IPS-18a (cell line): Measurements from ENCODE around the gene LTB4R2.
"Not testable (repeated sequence)": the region's sequence is repeated elsewhere in the genome, so short reads cannot be mapped to it uniquely, and the experiment has no call there.

Experiments used
- H3K27ac ChIP-seq: one replicate; pipeline ENCODE4 v1.5.1; 2013; ENCODE audit warnings: low read length
- H3K27me3 ChIP-seq: one replicate; pipeline ENCODE4 v1.6.1; 2013; ENCODE audit warnings: mild to moderate bottlenecking, low read length; ENCODE audit not compliant: control insufficient read depth, insufficient read depth
- H3K36me3 ChIP-seq: one replicate; pipeline ENCODE4 v1.6.1; 2013; ENCODE audit warnings: low read depth, low read length; ENCODE audit not compliant: control insufficient read depth
- H3K4me1 ChIP-seq: one replicate; pipeline ENCODE4 v1.6.1; 2013; ENCODE audit warnings: low read depth, low read length; ENCODE audit not compliant: control insufficient read depth
- H3K4me3 ChIP-seq: one replicate; pipeline ENCODE4 v1.5.1; 2013; ENCODE audit warnings: low read length
- H3K9ac ChIP-seq: one replicate; pipeline ENCODE4 v1.6.1; 2013; ENCODE audit warnings: mild to moderate bottlenecking, low read length, moderate library complexity
- H3K9me3 ChIP-seq: one replicate; pipeline ENCODE4 v1.6.1; 2013; ENCODE audit warnings: low read depth, low read length; ENCODE audit not compliant: control insufficient read depth

Gene LTB4R2

DNA sequence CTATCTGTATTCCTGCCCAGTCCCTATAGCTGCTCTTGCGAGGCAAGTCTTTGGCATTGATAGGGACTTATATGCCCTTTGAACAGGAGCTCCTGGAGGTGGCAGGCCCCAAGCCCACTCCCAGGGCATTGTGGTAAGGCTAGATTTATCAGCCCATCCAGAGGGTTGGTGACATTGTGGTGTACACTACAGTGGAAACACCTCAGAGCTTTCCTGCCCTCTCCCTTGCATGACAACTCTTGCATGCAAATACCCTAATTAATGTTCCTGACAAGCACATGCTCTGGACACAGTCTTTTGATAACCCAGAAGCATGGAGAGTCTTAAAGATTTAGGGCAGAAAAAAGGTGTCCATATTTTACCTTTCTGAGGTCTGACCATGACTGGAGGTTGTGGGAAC is 30.7 kb downstream of the LTB4R2 start:
- Histone ChIP-seq H3K27me3 (peaks cover 85% of the 10 kb centered on the region), H3K9me3 (no peaks in the 10 kb centered on the region), H3K9ac (no peak overlapping the region), H3K27ac (no peak overlapping the region), H3K4me1 (no peaks in the 10 kb centered on the region), H3K4me3 (no peak overlapping the region), H3K36me3 (no peaks in the 10 kb centered on the region)

DNA sequence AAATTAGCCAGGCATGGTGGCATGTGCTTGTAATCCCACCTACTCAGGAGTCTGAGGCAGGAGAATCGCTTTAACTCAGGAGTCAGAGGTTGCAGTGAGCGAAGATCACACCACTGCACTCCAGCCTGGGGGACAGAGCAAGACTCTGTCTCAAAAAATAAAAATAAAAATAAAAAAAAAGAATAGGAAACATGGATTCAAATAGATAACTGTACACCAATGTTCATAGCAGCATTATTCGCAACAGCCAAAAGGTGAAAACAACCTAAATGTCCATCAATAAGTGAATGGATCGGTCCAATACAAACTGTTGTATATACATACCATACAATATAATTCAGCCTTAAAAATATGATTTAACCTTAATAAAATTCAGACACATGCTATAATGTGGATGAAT is 32.9 kb downstream of the LTB4R2 start:
- Histone ChIP-seq H3K27ac (no peak overlapping the region), H3K36me3 (no peaks in the 10 kb centered on the region), H3K27me3 (peaks cover 70% of the 10 kb centered on the region), H3K4me1 (no peaks in the 10 kb centered on the region), H3K4me3 (no peak overlapping the region), H3K9me3 (no peaks in the 10 kb centered on the region), H3K9ac (no peak overlapping the region)

DNA sequence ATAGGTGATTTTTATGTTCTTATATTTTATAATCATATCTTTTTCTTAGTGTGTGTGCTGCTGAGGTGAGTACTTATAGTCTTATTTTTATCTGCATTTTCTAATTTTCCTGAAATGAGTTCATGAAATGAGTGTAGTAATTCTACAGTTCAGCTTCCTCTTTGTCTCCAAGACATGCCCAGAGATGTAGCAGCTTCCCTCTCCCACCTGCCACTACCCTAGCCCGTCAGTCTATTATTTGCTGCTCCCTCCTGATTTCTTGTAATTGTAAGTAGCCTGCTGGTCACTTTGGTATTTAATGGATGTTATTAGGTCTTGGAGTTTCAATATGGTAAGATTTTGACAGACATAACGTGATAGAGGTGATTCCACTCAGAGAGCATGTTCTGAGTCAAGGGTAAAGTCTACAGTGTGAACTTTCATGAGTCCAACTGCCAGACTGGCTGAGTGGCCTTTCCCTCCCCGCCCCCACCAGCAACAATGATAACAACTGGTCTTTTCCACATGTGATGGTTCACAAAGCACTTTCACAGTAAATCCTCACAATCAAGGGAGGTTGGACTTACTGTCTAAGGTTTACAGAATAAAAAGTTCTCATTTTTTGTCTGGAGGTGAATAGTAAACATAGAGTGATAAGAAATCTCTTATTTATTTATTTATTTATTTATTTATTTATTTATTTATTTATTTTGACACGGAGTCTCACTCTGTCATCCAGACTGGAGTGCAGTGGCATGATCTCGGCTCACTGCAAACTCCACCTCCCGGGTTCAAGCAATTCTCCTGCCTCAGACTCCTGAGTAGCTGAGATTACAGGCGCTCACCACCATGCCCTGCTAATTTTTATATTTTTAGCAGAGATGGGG is 34.1 kb downstream of the LTB4R2 start:
- peaks cover 63% of the 10 kb centered on the region for H3K27me3 ChIP-seq
- H3K4me1 ChIP-seq: no peaks in the 10 kb centered on the region
- no peak overlapping the region for H3K9ac ChIP-seq
- H3K27ac ChIP-seq: no peak overlapping the region
- no peaks in the 10 kb centered on the region for H3K9me3 ChIP-seq
- H3K36me3 ChIP-seq: no peaks in the 10 kb centered on the region
- H3K4me3 ChIP-seq: no peak overlapping the region

DNA sequence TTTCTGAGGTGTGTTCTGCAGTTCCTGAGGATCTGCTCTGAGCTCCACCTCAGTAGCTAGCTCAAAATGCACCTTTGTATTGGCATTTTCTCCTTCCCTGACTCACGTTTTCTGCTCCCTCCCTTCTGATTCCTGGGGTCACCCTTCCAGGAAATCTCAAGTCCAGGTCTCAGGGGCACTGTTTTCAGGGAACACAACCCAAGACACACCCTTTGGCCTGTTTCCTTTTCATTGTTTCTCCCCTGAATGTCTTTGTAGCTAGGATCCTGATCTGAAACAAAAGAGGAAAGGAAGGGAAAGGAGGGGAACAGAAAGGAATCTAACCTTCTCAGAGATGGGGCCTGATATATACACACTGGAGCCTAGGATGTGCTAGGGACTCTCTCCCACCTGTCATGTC is 37.2 kb downstream of the LTB4R2 start:
- H3K36me3 ChIP-seq: no peaks in the 10 kb centered on the region
- H3K27me3 ChIP-seq: peaks cover 65% of the 10 kb centered on the region
- H3K9me3 ChIP-seq: no peaks in the 10 kb centered on the region
- H3K27ac ChIP-seq: no peak overlapping the region
- no peaks in the 10 kb centered on the region for H3K4me1 ChIP-seq
- H3K4me3 ChIP-seq: no peak overlapping the region
- no peak overlapping the region for H3K9ac ChIP-seq

DNA sequence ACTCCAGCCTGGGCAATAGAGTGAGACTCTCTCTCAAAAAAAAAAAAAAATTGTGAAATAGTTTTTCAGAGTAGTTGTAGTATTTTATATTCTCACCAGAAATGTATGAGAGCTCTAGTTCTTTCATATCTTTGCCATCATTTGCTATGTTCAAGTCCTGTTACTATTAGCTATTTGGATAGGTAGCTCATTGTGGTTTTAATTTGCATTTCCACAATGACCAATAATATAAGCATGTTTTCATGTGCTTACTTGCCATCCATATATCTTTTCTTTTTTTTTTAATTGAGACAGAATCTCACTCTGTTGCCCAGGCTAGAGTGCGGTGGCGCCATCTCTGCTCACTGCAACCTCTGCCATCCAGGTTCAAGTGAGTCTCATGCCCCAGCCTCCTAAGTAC is 38.2 kb downstream of the LTB4R2 start:
- Histone ChIP-seq H3K4me3 (no peak overlapping the region), H3K27me3 (peaks cover 69% of the 10 kb centered on the region)

GRCh38 chr14:24349742-24350141 is 39.8 kb downstream of the LTB4R2 start:
- no peak overlapping the region for H3K4me3 ChIP-seq
- peaks cover 64% of the 10 kb centered on the region for H3K27me3 ChIP-seq
- H3K4me1 ChIP-seq: no peaks in the 10 kb centered on the region
- no peak overlapping the region for H3K27ac ChIP-seq
- no peaks in the 10 kb centered on the region for H3K9me3 ChIP-seq
- H3K36me3 ChIP-seq: no peaks in the 10 kb centered on the region
- H3K9ac ChIP-seq: no peak overlapping the region

More for the DNA sequence above, 38.2 kb downstream of the LTB4R2 start:
- no peak overlapping the region for H3K27ac ChIP-seq
- H3K9ac ChIP-seq: no peak overlapping the region
- H3K36me3 ChIP-seq: no peaks in the 10 kb centered on the region
- H3K4me1 ChIP-seq: no peaks in the 10 kb centered on the region
- H3K9me3 ChIP-seq: no peaks in the 10 kb centered on the region

GRCh38 chr14:24351517-24351916 is 41.6 kb downstream of the LTB4R2 start:
- no peak overlapping the region for H3K9ac ChIP-seq
- H3K4me1 ChIP-seq: no peaks in the 10 kb centered on the region
- H3K4me3 ChIP-seq: no peak overlapping the region
- no peak overlapping the region for H3K27ac ChIP-seq
- peaks cover 61% of the 10 kb centered on the region for H3K27me3 ChIP-seq
- no peaks in the 10 kb centered on the region for H3K36me3 ChIP-seq
- no peaks in the 10 kb centered on the region for H3K9me3 ChIP-seq

- Histone ChIP-seq H3K4me3 (no peak overlapping the region), H3K9me3 (no peaks in the 10 kb centered on the region), H3K27ac (no peak overlapping the region), H3K27me3 (peaks cover 59% of the 10 kb centered on the region), H3K36me3 (no peaks in the 10 kb centered on the region), H3K9ac (no peak overlapping the region), H3K4me1 (no peaks in the 10 kb centered on the region)
Measured at GRCh38 chr14:24353559-24354481, 43.9 kb downstream of the LTB4R2 start.

- not testable (repeated sequence) for H3K36me3 ChIP-seq, H3K4me3 ChIP-seq, H3K4me1 ChIP-seq, H3K27ac ChIP-seq, H3K9me3 ChIP-seq, H3K9ac ChIP-seq
- H3K27me3 ChIP-seq: peaks cover 53% of the 10 kb centered on the region
Measured at GRCh38 chr14:24354482-24354825, 44.5 kb downstream of the LTB4R2 start.

GRCh38 chr14:24355009-24355408 is 45.1 kb downstream of the LTB4R2 start:
- Histone ChIP-seq H3K27me3 (peaks cover 48% of the 10 kb centered on the region), H3K9me3 (no peaks in the 10 kb centered on the region), H3K27ac (no peak overlapping the region), H3K9ac (no peak overlapping the region), H3K4me1 (no peaks in the 10 kb centered on the region), H3K4me3 (no peak overlapping the region), H3K36me3 (no peaks in the 10 kb centered on the region)

GRCh38 chr14:24356208-24356607 is 46.3 kb downstream of the LTB4R2 start:
- H3K9me3 ChIP-seq: no peaks in the 10 kb centered on the region
- peaks cover 42% of the 10 kb centered on the region for H3K27me3 ChIP-seq
- no peaks in the 10 kb centered on the region for H3K4me1 ChIP-seq
- H3K4me3 ChIP-seq: no peak overlapping the region
- no peaks in the 10 kb centered on the region for H3K36me3 ChIP-seq
- no peak overlapping the region for H3K9ac ChIP-seq
- no peak overlapping the region for H3K27ac ChIP-seq
